Thyroid gland (tissue), 4 donors: Measurements from ENCODE around the gene DPP4. TPM values are rescaled to one million over a fixed set of nuclear protein-coding genes. Genes with fewer than 3 reads are reported as not detected.

Source experiments
- DNase-seq, 2 donors: peaks; one replicate each; pipeline ENCODE4 v3.0.0-alpha.2; 2019
- H3K27ac ChIP-seq, 3 donors: fragments of 200-600 bp; sonication (generic); 1 replicate in 2 of 3; 2 replicates in 1 of 3; pipeline ENCODE4 v1.5.1; 2016 to 2019; ENCODE audit warnings: mild to moderate bottlenecking in 1 of 3, moderate library complexity in 1 of 3
- H3K27me3 ChIP-seq: fragments of 200-600 bp; sonication (generic); one replicate; pipeline ENCODE4 v1.5.1; 2019
- H3K36me3 ChIP-seq, 2 donors: fragments of 200-600 bp; sonication (generic); one replicate each; pipeline ENCODE4 v1.5.1; 2016 to 2019
- H3K4me1 ChIP-seq, 2 donors: fragments of 200-600 bp; sonication (generic); one replicate each; pipeline ENCODE4 v1.5.1; 2017 to 2019
- H3K4me3 ChIP-seq, 3 donors: fragments of 200-600 bp; sonication (generic); replicated peaks in 1 of 3; 1 replicate in 2 of 3; 2 replicates in 1 of 3; pipeline ENCODE4 v1.5.1; 2016; ENCODE audit warnings: mild to moderate bottlenecking in 1 of 3
- H3K9me3 ChIP-seq: fragments of 200-600 bp; sonication (generic); one replicate; pipeline ENCODE4 v1.5.1; 2017
- POLR2A ChIP-seq, 2 donors: fragments of 450-650 bp; IDR thresholded peaks; one replicate each; pipeline ENCODE4 v1.6.1; 2017; ENCODE audit warnings: antibody characterized with exemption in 2 of 2, mild to moderate bottlenecking in 2 of 2, moderate library complexity in 1 of 2
- WGBS, 2 donors: methylation state at CpG; one replicate each; pipeline ENCODE4 v1.1.5; 2017; 5-methylcytosine and 5-hydroxymethylcytosine counted together
- intact Hi-C: fragments of 100-400 bp; cut with DNase I; formaldehyde crosslinking; loops from one replicate; pipeline ENCODE4 v1.15.1; 2023
- total RNA-seq, 4 donors: library from RNA; depleted of rRNA; stranded (reverse); fragments of >200 nt; gene quantifications; one replicate each; pipeline ENCODE4 v1.2.3, GENCODE V29; 2016
- TF ChIP-seq, protein P1 (sequence below), 6 experiments: fragments of 200-600 bp in 3 of 6; fragments of 450-650 bp in 3 of 6; sonication (generic) in 3 of 6; IDR thresholded peaks; one replicate each; pipeline ENCODE4 v1.5.1; 2016 to 2019; ENCODE audit warnings: antibody characterized with exemption in 6 of 6, mild to moderate bottlenecking in 2 of 6, inconsistent platforms in 1 of 6, moderate library complexity in 1 of 6

The DPP4 gene
- total RNA-seq, 4 donors from 2014 or later = 3.0 to 12.7 (median 4.4) TPM

DNA sequence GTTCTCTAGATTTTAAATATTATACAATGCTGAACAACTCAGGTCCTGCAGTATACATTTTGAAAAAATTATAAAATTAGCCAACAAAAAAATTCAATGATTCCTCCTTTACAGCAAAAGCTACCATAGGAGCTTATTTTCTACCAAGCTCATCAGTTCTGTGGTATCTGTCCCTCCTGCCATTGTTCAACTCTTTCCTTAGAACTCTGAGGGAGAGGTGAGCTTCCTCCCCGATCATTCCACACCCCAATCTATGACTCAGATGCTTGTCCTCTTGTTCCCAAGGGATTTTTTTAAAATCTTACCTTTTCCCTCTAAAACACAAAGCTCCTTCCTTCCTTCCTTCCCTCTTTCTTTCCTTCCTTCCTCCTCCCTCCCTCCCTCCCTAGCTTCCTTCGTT, 13.5 kb downstream of the DPP4 start:
- 78 to 80% methylated on average over 2 of the region's 2 CpGs for WGBS, 2 donors
- TF ChIP-seq, protein P1, sequence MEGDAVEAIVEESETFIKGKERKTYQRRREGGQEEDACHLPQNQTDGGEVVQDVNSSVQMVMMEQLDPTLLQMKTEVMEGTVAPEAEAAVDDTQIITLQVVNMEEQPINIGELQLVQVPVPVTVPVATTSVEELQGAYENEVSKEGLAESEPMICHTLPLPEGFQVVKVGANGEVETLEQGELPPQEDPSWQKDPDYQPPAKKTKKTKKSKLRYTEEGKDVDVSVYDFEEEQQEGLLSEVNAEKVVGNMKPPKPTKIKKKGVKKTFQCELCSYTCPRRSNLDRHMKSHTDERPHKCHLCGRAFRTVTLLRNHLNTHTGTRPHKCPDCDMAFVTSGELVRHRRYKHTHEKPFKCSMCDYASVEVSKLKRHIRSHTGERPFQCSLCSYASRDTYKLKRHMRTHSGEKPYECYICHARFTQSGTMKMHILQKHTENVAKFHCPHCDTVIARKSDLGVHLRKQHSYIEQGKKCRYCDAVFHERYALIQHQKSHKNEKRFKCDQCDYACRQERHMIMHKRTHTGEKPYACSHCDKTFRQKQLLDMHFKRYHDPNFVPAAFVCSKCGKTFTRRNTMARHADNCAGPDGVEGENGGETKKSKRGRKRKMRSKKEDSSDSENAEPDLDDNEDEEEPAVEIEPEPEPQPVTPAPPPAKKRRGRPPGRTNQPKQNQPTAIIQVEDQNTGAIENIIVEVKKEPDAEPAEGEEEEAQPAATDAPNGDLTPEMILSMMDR (IDR thresholded peaks at IDR 0.05) = no peak
- no peak for TF ChIP-seq POLR2A (IDR thresholded peaks at IDR 0.05)
- Histone ChIP-seq H3K36me3 (no peaks in the 10 kb centered on the region), H3K27ac (no peak overlapping the region), H3K9me3 (no peaks in the 10 kb centered on the region), H3K4me1 (no peaks in the 10 kb centered on the region), H3K4me3 (no peak overlapping the region), H3K27me3 (no peaks in the 10 kb centered on the region)
- DNase-seq = no peak
- intact Hi-C loops = no loop called here

GRCh38 chr2:162058973-162059668, 14.9 kb downstream of the DPP4 start:
- TF ChIP-seq, protein P1 (IDR thresholded peaks at IDR 0.05) = no peak
- TF ChIP-seq POLR2A (IDR thresholded peaks at IDR 0.05) = no peak
- Histone ChIP-seq H3K27ac (no peak overlapping the region), H3K9me3 (no peaks in the 10 kb centered on the region), H3K4me1 (no peaks in the 10 kb centered on the region), H3K27me3 (no peaks in the 10 kb centered on the region), H3K4me3 (no peak overlapping the region), H3K36me3 (no peaks in the 10 kb centered on the region)
- no peak for DNase-seq
- intact Hi-C loops = no loop called here
- WGBS, 2 donors = 70 to 80% methylated on average over 8 of the region's 8 CpGs

DNA sequence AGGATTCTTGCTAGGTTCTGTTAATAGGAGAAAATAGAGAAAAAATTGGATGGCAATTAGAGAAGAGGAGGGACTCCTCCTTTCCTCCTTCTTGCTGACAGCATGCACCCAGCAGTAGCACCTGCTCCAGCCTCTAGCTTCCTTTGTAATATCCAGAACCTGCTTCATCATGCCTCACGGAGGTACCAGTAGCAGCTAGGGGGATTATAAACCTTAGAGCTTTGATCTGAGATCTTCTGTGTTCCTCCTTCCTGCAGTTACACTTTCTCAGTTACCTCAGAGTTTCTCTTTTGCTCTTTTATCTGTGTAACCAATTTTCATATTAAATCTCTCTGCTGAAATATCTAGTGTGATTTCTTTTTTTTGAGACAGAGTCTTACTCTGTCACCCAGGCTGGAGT, 16.6 kb downstream of the DPP4 start:
- TF ChIP-seq, protein P1 (IDR thresholded peaks at IDR 0.05) = no peak
- no peak for TF ChIP-seq POLR2A (IDR thresholded peaks at IDR 0.05)
- Histone ChIP-seq H3K36me3 (no peaks in the 10 kb centered on the region), H3K4me1 (no peaks in the 10 kb centered on the region), H3K27me3 (no peaks in the 10 kb centered on the region), H3K4me3 (no peak overlapping the region), H3K9me3 (no peaks in the 10 kb centered on the region), H3K27ac (no peak overlapping the region)
- no peak for DNase-seq
- intact Hi-C loops = no loop called here
- 79 to 85% methylated on average over 1 of the region's 1 CpG for whole genome bisulfite sequencing, 2 donors

GRCh38 chr2:162056796-162057399, 17.1 kb downstream of the DPP4 start:
- 89 to 92% methylated on average over 2 of the region's 2 CpGs for WGBS, 2 donors
- intact Hi-C loops = no loop called here
- TF ChIP-seq, protein P1 (IDR thresholded peaks at IDR 0.05) = no peak
- no peak for TF ChIP-seq POLR2A (IDR thresholded peaks at IDR 0.05)
- DNase-seq = no peak
- Histone ChIP-seq H3K9me3 (no peaks in the 10 kb centered on the region), H3K4me1 (no peaks in the 10 kb centered on the region), H3K27ac (no peak overlapping the region), H3K36me3 (no peaks in the 10 kb centered on the region), H3K27me3 (no peaks in the 10 kb centered on the region), H3K4me3 (no peak overlapping the region)

- 92 to 97% methylated on average over 4 of the region's 4 CpGs for WGBS, 2 donors
Observed at GRCh38 chr2:162053808-162054155, 20.2 kb downstream of the DPP4 start.

More at GRCh38 chr2:162053808-162054155, 20.2 kb downstream of the DPP4 start:
- H3K27ac ChIP-seq = no peak overlapping the region
- no peaks in the 10 kb centered on the region for H3K9me3 ChIP-seq
- H3K4me3 ChIP-seq = no peak overlapping the region
- no peaks in the 10 kb centered on the region for H3K36me3 ChIP-seq
- no peaks in the 10 kb centered on the region for H3K4me1 ChIP-seq
- TF ChIP-seq, protein P1 (IDR thresholded peaks at IDR 0.05) = no peak
- no peak for TF ChIP-seq POLR2A (IDR thresholded peaks at IDR 0.05)
- no peaks in the 10 kb centered on the region for H3K27me3 ChIP-seq
- intact Hi-C loops = no loop called here
- DNase-seq = no peak
